HepG2 (cell line): ENCODE data around the gene TMEM253. TPM values are rescaled to one million over a fixed set of nuclear protein-coding genes. Genes with fewer than 3 reads are reported as not detected.
A peak's percentile ranks its signal among the peaks of the same experiment; 100 is the strongest.

ENCODE experiments used
- HDAC1 ChIP-seq: sonication (generic); formaldehyde crosslinking; IDR thresholded peaks from 2 replicates; pipeline ENCODE4 v1.5.1; 2020; ENCODE audit warnings: mild to moderate bottlenecking, missing genetic modification reagents
- HNF4A ChIP-seq: sonication (generic); formaldehyde crosslinking; IDR thresholded peaks from 2 replicates; pipeline ENCODE4 v1.4.0; 2020; ENCODE audit warnings: missing genetic modification reagents
- HNRNPUL1 ChIP-seq: fragments of 200-400 bp; formaldehyde crosslinking; IDR thresholded peaks from 2 replicates; pipeline ENCODE4 v1.6.1; 2017; ENCODE audit warnings: low read depth, mild to moderate bottlenecking, low read length, moderate library complexity
- NRL ChIP-seq: sonication (generic); formaldehyde crosslinking; IDR thresholded peaks from 2 replicates; pipeline ENCODE4 v1.5.0; 2020; ENCODE audit warnings: missing genetic modification reagents, mild to moderate bottlenecking, moderate library complexity, borderline replicate concordance
- ZNF777 ChIP-seq: sonication (generic); formaldehyde crosslinking; IDR thresholded peaks from 2 replicates; pipeline ENCODE4 v1.4.0; 2020; ENCODE audit warnings: missing genetic modification reagents
- polyA plus RNA-seq, 8 experiments: library from polyadenylated mRNA; depleted of rRNA in 3 of 8; stranded (reverse) in 7 of 8; unstranded in 1 of 8; fragments of >200 nt; fragmentation: Illumina TruSeq in 4 of 8; extraction: Trizol in 4 of 8; gene quantifications; 2 replicates each; pipeline versions ENCODE4 v1.2.1 to v1.2.3, GENCODE V29; 2011 to 2016; ENCODE audit warnings: low read depth in 4 of 8, missing spikeins in 1 of 8, mixed read lengths in 1 of 8; ENCODE audit not compliant: insufficient read depth in 1 of 8
- total RNA-seq, 5 experiments: library from RNA; depleted of rRNA; stranded (reverse); fragments of >200 nt; fragmentation: Illumina TruSeq; extraction: Trizol; gene quantifications; 2 replicates each; pipeline ENCODE4 v1.2.3, GENCODE V29; 2016; ENCODE audit warnings: low read depth in 1 of 5
- TF ChIP-seq, protein P1 (sequence below): sonication (generic); formaldehyde crosslinking; IDR thresholded peaks from 2 replicates; pipeline ENCODE4 v1.9.0; 2021; ENCODE audit warnings: missing genetic modification reagents, mild to moderate bottlenecking, borderline replicate concordance
- TF ChIP-seq, protein P2 (sequence below): sonication (generic); formaldehyde crosslinking; IDR thresholded peaks from 2 replicates; pipeline ENCODE4 v1.5.0; 2020; ENCODE audit warnings: mild to moderate bottlenecking, missing genetic modification reagents
- TF ChIP-seq, protein P3 (sequence below): sonication (generic); formaldehyde crosslinking; IDR thresholded peaks from 2 replicates; pipeline ENCODE4 v1.4.0; 2020; ENCODE audit warnings: missing genetic modification reagents, borderline replicate concordance
- TF ChIP-seq, protein P4 (sequence below): sonication (generic); formaldehyde crosslinking; IDR thresholded peaks from 2 replicates; pipeline ENCODE4 v1.5.1; 2020; ENCODE audit warnings: missing genetic modification reagents, mild to moderate bottlenecking, borderline replicate concordance
- TF ChIP-seq, protein P5 (sequence below): sonication (generic); formaldehyde crosslinking; IDR thresholded peaks from 2 replicates; pipeline ENCODE4 v1.8.0; 2022; ENCODE audit warnings: mild to moderate bottlenecking, missing genetic modification reagents, moderate library complexity
- TF ChIP-seq, protein P6 (sequence below): sonication (generic); formaldehyde crosslinking; IDR thresholded peaks from 2 replicates; pipeline ENCODE4 v1.8.0; 2022; ENCODE audit warnings: missing genetic modification reagents, mild to moderate bottlenecking, moderate library complexity, borderline replicate concordance
- TF ChIP-seq, protein P7 (sequence below): sonication (generic); formaldehyde crosslinking; IDR thresholded peaks from 2 replicates; pipeline ENCODE4 v1.5.0; 2020; ENCODE audit warnings: mild to moderate bottlenecking, missing genetic modification reagents, borderline replicate concordance
- TF ChIP-seq, protein P8 (sequence below): sonication (generic); formaldehyde crosslinking; conservative IDR thresholded peaks from 2 replicates; pipeline ENCODE4 v1.4.0; 2020; ENCODE audit warnings: missing genetic modification reagents

Gene TMEM253
- total and polyA plus RNA-seq, 2 of the 13 experiments (the other 11 are each of a cell fraction or from before 2014, with no cell fraction given) = 0.29 to 0.45 TPM

DNA sequence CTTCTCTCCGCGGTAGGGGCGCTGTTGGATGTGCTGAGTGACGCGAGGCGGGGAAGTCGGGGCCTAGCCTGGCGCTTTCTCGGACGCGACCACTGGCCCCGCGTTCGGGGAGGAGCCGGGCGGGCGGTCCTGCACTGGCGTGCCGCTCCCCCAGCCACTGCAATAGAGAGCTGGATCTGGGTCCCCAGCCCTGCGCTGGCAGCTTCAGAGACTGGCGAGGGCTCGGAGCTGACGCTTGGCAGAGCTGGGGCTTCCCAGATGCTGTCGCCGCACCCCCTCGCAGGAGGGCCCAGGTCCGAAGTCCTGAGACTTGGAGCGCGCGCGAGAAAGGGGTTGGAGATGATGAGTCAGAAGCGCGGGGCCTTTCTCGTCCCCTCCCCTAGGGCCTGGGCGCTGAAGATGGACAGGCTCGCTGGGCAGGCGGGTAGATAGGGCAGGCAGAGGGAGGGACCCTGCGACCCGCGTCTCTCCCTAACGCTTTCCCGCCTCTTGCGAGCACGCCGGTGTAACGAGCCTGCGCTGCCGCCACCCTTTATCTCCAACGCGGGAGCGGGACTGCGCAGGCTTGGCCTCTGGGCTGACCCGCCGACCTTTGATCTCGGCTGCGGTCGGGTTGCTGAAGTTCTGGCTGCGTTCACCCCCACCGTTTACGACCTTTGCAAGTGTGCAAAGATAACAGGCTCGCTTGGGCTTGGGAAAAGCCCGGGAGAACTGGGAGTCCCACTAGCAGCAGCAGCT, 3.0 kb downstream of the TMEM253 start (continued):
- TF ChIP-seq, protein P1, sequence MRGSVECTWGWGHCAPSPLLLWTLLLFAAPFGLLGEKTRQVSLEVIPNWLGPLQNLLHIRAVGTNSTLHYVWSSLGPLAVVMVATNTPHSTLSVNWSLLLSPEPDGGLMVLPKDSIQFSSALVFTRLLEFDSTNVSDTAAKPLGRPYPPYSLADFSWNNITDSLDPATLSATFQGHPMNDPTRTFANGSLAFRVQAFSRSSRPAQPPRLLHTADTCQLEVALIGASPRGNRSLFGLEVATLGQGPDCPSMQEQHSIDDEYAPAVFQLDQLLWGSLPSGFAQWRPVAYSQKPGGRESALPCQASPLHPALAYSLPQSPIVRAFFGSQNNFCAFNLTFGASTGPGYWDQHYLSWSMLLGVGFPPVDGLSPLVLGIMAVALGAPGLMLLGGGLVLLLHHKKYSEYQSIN (CRISPR knock-in tag) = no peak
- peak; percentile 71 for TF ChIP-seq ZNF777
- TF ChIP-seq, protein P2, sequence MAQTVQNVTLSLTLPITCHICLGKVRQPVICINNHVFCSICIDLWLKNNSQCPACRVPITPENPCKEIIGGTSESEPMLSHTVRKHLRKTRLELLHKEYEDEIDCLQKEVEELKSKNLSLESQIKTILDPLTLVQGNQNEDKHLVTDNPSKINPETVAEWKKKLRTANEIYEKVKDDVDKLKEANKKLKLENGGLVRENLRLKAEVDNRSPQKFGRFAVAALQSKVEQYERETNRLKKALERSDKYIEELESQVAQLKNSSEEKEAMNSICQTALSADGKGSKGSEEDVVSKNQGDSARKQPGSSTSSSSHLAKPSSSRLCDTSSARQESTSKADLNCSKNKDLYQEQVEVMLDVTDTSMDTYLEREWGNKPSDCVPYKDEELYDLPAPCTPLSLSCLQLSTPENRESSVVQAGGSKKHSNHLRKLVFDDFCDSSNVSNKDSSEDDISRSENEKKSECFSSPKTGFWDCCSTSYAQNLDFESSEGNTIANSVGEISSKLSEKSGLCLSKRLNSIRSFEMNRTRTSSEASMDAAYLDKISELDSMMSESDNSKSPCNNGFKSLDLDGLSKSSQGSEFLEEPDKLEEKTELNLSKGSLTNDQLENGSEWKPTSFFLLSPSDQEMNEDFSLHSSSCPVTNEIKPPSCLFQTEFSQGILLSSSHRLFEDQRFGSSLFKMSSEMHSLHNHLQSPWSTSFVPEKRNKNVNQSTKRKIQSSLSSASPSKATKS (CRISPR knock-in tag) = peak; percentile 57; the same call in 1 of the 2 replicates
- TF ChIP-seq HNF4A = peak; percentile 99
- peak; percentile 96 for TF ChIP-seq HDAC1 (CRISPR knock-in tag)
- TF ChIP-seq, protein P3, sequence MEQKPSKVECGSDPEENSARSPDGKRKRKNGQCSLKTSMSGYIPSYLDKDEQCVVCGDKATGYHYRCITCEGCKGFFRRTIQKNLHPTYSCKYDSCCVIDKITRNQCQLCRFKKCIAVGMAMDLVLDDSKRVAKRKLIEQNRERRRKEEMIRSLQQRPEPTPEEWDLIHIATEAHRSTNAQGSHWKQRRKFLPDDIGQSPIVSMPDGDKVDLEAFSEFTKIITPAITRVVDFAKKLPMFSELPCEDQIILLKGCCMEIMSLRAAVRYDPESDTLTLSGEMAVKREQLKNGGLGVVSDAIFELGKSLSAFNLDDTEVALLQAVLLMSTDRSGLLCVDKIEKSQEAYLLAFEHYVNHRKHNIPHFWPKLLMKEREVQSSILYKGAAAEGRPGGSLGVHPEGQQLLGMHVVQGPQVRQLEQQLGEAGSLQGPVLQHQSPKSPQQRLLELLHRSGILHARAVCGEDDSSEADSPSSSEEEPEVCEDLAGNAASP (CRISPR knock-in tag) = peak; percentile 23
- TF ChIP-seq NRL = peak; percentile 96
- TF ChIP-seq, protein P4, sequence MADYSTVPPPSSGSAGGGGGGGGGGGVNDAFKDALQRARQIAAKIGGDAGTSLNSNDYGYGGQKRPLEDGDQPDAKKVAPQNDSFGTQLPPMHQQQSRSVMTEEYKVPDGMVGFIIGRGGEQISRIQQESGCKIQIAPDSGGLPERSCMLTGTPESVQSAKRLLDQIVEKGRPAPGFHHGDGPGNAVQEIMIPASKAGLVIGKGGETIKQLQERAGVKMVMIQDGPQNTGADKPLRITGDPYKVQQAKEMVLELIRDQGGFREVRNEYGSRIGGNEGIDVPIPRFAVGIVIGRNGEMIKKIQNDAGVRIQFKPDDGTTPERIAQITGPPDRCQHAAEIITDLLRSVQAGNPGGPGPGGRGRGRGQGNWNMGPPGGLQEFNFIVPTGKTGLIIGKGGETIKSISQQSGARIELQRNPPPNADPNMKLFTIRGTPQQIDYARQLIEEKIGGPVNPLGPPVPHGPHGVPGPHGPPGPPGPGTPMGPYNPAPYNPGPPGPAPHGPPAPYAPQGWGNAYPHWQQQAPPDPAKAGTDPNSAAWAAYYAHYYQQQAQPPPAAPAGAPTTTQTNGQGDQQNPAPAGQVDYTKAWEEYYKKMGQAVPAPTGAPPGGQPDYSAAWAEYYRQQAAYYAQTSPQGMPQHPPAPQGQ (CRISPR knock-in tag) = peak; percentile 89; the same call in 1 of the 2 replicates
- TF ChIP-seq, protein P5, sequence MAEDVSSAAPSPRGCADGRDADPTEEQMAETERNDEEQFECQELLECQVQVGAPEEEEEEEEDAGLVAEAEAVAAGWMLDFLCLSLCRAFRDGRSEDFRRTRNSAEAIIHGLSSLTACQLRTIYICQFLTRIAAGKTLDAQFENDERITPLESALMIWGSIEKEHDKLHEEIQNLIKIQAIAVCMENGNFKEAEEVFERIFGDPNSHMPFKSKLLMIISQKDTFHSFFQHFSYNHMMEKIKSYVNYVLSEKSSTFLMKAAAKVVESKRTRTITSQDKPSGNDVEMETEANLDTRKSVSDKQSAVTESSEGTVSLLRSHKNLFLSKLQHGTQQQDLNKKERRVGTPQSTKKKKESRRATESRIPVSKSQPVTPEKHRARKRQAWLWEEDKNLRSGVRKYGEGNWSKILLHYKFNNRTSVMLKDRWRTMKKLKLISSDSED (CRISPR knock-in tag) = 0 out of 2 replicates have a peak, but pooled peaks have one; percentile 59
- TF ChIP-seq, protein P6, sequence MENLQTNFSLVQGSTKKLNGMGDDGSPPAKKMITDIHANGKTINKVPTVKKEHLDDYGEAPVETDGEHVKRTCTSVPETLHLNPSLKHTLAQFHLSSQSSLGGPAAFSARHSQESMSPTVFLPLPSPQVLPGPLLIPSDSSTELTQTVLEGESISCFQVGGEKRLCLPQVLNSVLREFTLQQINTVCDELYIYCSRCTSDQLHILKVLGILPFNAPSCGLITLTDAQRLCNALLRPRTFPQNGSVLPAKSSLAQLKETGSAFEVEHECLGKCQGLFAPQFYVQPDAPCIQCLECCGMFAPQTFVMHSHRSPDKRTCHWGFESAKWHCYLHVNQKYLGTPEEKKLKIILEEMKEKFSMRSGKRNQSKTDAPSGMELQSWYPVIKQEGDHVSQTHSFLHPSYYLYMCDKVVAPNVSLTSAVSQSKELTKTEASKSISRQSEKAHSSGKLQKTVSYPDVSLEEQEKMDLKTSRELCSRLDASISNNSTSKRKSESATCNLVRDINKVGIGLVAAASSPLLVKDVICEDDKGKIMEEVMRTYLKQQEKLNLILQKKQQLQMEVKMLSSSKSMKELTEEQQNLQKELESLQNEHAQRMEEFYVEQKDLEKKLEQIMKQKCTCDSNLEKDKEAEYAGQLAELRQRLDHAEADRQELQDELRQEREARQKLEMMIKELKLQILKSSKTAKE = peak; percentile 90
- TF ChIP-seq, protein P7, sequence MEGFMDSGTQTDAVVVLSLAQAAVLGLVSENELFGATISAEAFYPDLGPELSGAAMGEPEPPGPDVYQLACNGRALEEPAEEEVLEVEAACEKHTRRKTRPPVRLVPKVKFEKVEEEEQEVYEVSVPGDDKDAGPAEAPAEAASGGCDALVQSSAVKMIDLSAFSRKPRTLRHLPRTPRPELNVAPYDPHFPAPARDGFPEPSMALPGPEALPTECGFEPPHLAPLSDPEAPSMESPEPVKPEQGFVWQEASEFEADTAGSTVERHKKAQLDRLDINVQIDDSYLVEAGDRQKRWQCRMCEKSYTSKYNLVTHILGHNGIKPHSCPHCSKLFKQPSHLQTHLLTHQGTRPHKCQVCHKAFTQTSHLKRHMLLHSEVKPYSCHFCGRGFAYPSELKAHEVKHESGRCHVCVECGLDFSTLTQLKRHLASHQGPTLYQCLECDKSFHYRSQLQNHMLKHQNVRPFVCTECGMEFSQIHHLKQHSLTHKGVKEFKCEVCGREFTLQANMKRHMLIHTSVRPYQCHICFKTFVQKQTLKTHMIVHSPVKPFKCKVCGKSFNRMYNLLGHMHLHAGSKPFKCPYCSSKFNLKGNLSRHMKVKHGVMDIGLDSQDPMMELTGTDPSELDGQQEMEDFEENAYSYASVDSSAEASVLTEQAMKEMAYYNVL (CRISPR knock-in tag) = peak; percentile 92; the same call in 1 of the 2 replicates
- TF ChIP-seq HNRNPUL1 = peak; percentile 66; the same call in 1 of the 2 replicates
- TF ChIP-seq, protein P8, sequence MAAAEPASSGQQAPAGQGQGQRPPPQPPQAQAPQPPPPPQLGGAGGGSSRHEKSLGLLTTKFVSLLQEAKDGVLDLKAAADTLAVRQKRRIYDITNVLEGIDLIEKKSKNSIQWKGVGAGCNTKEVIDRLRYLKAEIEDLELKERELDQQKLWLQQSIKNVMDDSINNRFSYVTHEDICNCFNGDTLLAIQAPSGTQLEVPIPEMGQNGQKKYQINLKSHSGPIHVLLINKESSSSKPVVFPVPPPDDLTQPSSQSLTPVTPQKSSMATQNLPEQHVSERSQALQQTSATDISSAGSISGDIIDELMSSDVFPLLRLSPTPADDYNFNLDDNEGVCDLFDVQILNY (CRISPR knock-in tag) = peak; percentile 96
